Smooth muscle cell (in vitro differentiated cells): Measurements from ENCODE around the gene TSGA10IP. TPM values are rescaled to one million over a fixed set of nuclear protein-coding genes. Genes with fewer than 3 reads are reported as not detected.

Source experiments
- DNase-seq: peaks from one replicate; lab custom pipeline; 2025; ENCODE audit not compliant: unreplicated experiment; lab: John Stamatoyannopoulos, UW
- H2AFZ ChIP-seq: fragments of 200-600 bp; sonication (generic); 2 replicates; pipeline ENCODE4 v1.6.0; 2016; ENCODE audit warnings: antibody characterized with exemption, low read depth, mild to moderate bottlenecking
- H3F3A ChIP-seq: fragments of 200-600 bp; sonication (generic); 2 replicates; pipeline ENCODE4 v1.6.0; 2017; ENCODE audit warnings: antibody characterized with exemption, low read depth
- H3K27ac ChIP-seq: fragments of 200-600 bp; sonication (generic); 2 replicates; pipeline ENCODE4 v1.5.1; 2016; ENCODE audit warnings: low read depth, mild to moderate bottlenecking
- H3K27me3 ChIP-seq: fragments of 200-600 bp; sonication (generic); 2 replicates; pipeline ENCODE4 v1.6.1; 2016; ENCODE audit warnings: low read depth, mild to moderate bottlenecking
- H3K36me3 ChIP-seq: fragments of 200-600 bp; sonication (generic); 2 replicates; pipeline ENCODE4 v1.5.1; 2016; ENCODE audit warnings: low read depth
- H3K4me1 ChIP-seq: fragments of 200-600 bp; sonication (generic); 2 replicates; pipeline ENCODE4 v1.5.1; 2016; ENCODE audit warnings: low read depth
- H3K4me2 ChIP-seq: fragments of 200-600 bp; sonication (generic); 2 replicates; pipeline ENCODE4 v1.6.0; 2016; ENCODE audit warnings: mild to moderate bottlenecking
- H3K4me3 ChIP-seq: fragments of 200-600 bp; sonication (generic); 2 replicates; pipeline ENCODE4 v1.5.1; 2016; ENCODE audit warnings: mild to moderate bottlenecking
- H3K79me2 ChIP-seq: fragments of 200-600 bp; sonication (generic); 2 replicates; pipeline ENCODE4 v1.6.0; 2016; ENCODE audit warnings: low read depth, mild to moderate bottlenecking
- H3K9ac ChIP-seq: fragments of 200-600 bp; sonication (generic); 2 replicates; pipeline ENCODE4 v1.6.0; 2016; ENCODE audit warnings: low read depth
- H3K9me3 ChIP-seq: fragments of 200-600 bp; sonication (generic); replicated peaks from 2 replicates; pipeline ENCODE4 v1.5.1; 2016; ENCODE audit warnings: low read depth
- H4K20me1 ChIP-seq: fragments of 200-600 bp; sonication (generic); 2 replicates; pipeline ENCODE4 v1.6.0; 2016; ENCODE audit warnings: low read depth
- WGBS: methylation state at CpG from one replicate; pipeline ENCODE4 v1.1.7; 2016; ENCODE audit warnings: low lambda C conversion rate; 5-methylcytosine and 5-hydroxymethylcytosine counted together
- polyA plus RNA-seq: library from polyadenylated mRNA; unstranded; fragments of >200 nt; fragmentation: Nextera tagmentation; extraction: Ambion mirVana; gene quantifications from 2 replicates; pipeline ENCODE4 v1.2.1, GENCODE V29; 2016
- total RNA-seq: library from RNA; depleted of rRNA; stranded (reverse); fragments of >200 nt; gene quantifications from 2 replicates; pipeline ENCODE4 v1.2.3, GENCODE V29; 2014
- TF ChIP-seq, protein P1 (sequence below): fragments of 200-600 bp; sonication (generic); IDR thresholded peaks from 2 replicates; pipeline ENCODE4 v1.5.1; 2017; ENCODE audit warnings: borderline replicate concordance, mild to moderate bottlenecking, antibody characterized with exemption; ENCODE audit not compliant: insufficient read depth, poor library complexity, severe bottlenecking

TSGA10IP gene
- total and polyA plus RNA-seq, 2 experiments from 2014 or later = 0.27 to 1.5 TPM

DNA sequence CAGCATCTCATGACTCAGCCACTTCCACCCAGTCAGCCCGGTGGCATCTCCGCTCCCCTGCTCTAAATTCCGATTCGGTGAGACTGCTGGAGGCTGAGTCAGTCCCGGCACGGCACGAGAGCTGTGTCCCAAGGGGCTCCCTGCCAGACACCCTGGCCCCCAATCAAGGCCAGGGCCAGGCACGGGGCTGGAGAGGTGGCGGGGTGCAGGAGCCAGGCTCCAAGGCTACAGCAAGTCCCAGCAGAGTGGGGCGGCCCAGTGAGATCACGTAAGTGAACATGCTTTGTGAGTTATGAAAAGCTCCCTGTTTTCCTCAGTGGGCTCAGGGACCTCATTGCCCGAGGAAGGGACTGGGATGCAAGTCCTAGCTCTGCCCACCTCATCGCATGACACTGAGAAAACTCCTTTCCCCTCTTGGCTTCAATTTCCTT is 29.4 kb upstream of the TSGA10IP start:
- Histone ChIP-seq H4K20me1 (peaks cover 6% of the 10 kb centered on the region), H3K9me3 (no peaks in the 10 kb centered on the region), H2AFZ (no peak overlapping the region), H3K4me3 (peak overlapping the region; percentile 6), H3K36me3 (no peaks in the 10 kb centered on the region), H3K79me2 (peaks cover 34% of the 10 kb centered on the region), H3K4me1 (peaks cover 19% of the 10 kb centered on the region), H3K9ac (peak overlapping the region; percentile 98), H3K27ac (peak overlapping the region; percentile 97), H3K4me2 (peak overlapping the region; percentile 93), H3K27me3 (no peaks in the 10 kb centered on the region), H3F3A (peaks cover 26% of the 10 kb centered on the region)
- DNase-seq = peak; percentile 86
- TF ChIP-seq, protein P1, sequence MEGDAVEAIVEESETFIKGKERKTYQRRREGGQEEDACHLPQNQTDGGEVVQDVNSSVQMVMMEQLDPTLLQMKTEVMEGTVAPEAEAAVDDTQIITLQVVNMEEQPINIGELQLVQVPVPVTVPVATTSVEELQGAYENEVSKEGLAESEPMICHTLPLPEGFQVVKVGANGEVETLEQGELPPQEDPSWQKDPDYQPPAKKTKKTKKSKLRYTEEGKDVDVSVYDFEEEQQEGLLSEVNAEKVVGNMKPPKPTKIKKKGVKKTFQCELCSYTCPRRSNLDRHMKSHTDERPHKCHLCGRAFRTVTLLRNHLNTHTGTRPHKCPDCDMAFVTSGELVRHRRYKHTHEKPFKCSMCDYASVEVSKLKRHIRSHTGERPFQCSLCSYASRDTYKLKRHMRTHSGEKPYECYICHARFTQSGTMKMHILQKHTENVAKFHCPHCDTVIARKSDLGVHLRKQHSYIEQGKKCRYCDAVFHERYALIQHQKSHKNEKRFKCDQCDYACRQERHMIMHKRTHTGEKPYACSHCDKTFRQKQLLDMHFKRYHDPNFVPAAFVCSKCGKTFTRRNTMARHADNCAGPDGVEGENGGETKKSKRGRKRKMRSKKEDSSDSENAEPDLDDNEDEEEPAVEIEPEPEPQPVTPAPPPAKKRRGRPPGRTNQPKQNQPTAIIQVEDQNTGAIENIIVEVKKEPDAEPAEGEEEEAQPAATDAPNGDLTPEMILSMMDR = no peak
- WGBS = 4% methylated on average over 13 of the region's 13 CpGs

DNA sequence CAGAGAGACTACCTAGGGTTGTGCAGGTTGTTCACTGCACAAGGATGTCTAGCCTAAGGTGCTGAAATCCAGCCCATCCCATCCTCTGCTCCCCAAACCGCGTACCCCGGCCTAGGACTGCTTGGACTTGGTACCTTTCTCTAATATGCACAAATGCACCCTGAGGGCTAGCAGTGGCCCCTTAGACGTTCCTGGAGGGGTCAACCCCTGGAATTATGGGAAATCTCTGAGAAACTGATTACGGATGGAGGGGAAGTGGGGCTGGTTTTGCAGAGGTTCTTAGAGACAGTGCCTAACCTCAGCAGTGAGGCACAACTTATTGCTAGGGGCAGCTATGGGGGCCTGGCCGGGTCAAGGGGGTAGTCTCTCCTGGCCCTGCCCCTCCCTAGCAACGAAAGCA is 28.9 kb upstream of the TSGA10IP start:
- DNase-seq = no peak
- WGBS = 80% methylated on average over 7 of the region's 7 CpGs
- Histone ChIP-seq H3K4me3 (peak overlapping the region; percentile 6), H3K4me1 (peaks cover 19% of the 10 kb centered on the region), H3K79me2 (peaks cover 34% of the 10 kb centered on the region), H3K9ac (peak overlapping the region; percentile 98), H3F3A (peaks cover 26% of the 10 kb centered on the region), H3K27me3 (no peaks in the 10 kb centered on the region), H3K9me3 (no peaks in the 10 kb centered on the region), H3K27ac (peak overlapping the region; percentile 97), H4K20me1 (peaks cover 6% of the 10 kb centered on the region), H2AFZ (no peak overlapping the region), H3K4me2 (peak overlapping the region; percentile 93), H3K36me3 (no peaks in the 10 kb centered on the region)
- TF ChIP-seq, protein P1 = no peak

DNA sequence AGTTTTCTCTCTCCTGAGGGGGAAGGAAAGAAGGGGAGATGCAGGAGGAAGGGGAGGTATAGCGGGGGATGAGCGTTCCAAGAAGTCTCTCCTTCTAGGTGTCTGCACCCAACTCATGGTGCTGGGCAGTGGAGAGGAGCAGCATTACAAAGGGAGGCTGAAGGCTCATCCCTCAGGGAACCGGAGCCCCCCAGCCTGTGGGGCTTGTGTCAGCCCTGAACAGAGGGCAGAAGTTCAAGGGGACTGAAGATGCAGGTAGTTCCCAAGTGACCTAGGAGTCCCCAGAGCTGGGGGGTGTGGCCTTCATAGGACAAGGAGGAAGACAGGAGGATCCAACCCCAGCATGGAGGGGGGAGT is 28.2 kb upstream of the TSGA10IP start:
- H3K4me1 ChIP-seq = peaks cover 19% of the 10 kb centered on the region
- no peak for DNase-seq
- peaks cover 6% of the 10 kb centered on the region for H4K20me1 ChIP-seq
- peak overlapping the region; percentile 98 for H3K9ac ChIP-seq
- peak overlapping the region; percentile 93 for H3K4me2 ChIP-seq
- WGBS = 98% methylated on average over 3 of the region's 3 CpGs
- H3K9me3 ChIP-seq = no peaks in the 10 kb centered on the region
- no peaks in the 10 kb centered on the region for H3K27me3 ChIP-seq
- peak overlapping the region; percentile 97 for H3K27ac ChIP-seq
- no peak overlapping the region for H3K4me3 ChIP-seq
- TF ChIP-seq, protein P1 = no peak
- no peaks in the 10 kb centered on the region for H3K36me3 ChIP-seq
- no peak overlapping the region for H2AFZ ChIP-seq
- H3K79me2 ChIP-seq = peaks cover 34% of the 10 kb centered on the region
- peaks cover 26% of the 10 kb centered on the region for H3F3A ChIP-seq
